ENCODE data around the gene WDR27. TPM values are rescaled to one million over a fixed set of nuclear protein-coding genes. Genes with fewer than 3 reads are reported as not detected.

The WDR27 gene
- total RNA-seq, 3 donors from 2014 or later (not counting 1 experiment from before 2014, with no cell fraction given), result 12.7 to 31.0 (median 25.3) TPM

DNA sequence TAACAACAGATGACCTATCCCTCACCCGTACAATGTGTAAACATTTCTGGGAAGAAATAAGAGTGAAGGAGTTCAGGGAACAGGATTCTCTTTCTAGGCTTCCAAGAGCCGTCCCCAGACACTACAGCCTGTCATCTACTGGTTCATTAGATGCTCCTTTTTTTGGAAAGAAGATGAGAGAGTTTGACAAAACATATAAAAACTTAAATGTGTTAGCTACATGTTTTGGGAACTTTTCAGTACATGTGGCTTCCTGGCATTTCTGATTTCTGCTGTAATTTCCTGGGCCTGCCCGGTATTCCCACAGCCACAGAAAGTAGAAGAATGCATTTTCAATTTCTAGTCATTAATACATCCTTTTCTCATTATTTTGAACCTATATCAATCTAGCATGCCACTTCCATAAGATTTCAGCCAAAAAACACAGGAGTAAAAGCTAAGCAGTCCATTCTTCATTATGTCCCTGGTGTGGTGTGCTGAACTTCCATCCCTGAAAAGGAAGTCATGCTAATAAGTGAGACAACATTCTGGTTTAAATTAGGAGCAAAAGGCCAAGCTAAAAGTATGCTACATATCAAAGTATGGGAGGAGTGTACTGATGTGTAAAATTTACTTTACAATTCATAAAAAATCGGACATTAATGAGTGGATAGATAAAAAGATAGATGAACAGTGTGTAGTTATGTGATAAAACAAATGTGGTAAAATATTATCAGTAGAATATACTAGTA lies 198.2 kb downstream of the WDR27 start:
- no peaks in the 10 kb centered on the region for H3K36me3 ChIP-seq (ENCODE audit: control insufficient read depth, insufficient read depth, low read length)
- no peaks in the 10 kb centered on the region for H3K4me1 Mint-ChIP-seq
- WGBS (ENCODE audit: insufficient coverage), result 93% methylated on average over 2 of the region's 4 CpGs
- no peaks in the 10 kb centered on the region for H3K9me3 ChIP-seq (ENCODE audit: control insufficient read depth, insufficient read depth, low read length)
- no peak overlapping the region for H3K4me3 Mint-ChIP-seq
- no peak for DNase-seq
- intact Hi-C loops (cut with micrococcal nuclease), result no loop called here
- H3K27ac Mint-ChIP-seq, result no peak overlapping the region
- no peak for TF ChIP-seq CTCF (IDR thresholded peaks at IDR 0.05)
- no peaks in the 10 kb centered on the region for H3K9me3 Mint-ChIP-seq
- no peaks in the 10 kb centered on the region for H3K27me3 ChIP-seq (ENCODE audit: control insufficient read depth, insufficient read depth, low read length)
- no peaks in the 10 kb centered on the region for H3K36me3 Mint-ChIP-seq
- H3K27me3 Mint-ChIP-seq (ENCODE audit: low read depth in 2 of 2), result no peaks in the 10 kb centered on the region
- no peak overlapping the region for H3K4me3 ChIP-seq (ENCODE audit: low read length)
- no peak for ATAC-seq
- H3K4me1 ChIP-seq (ENCODE audit: control insufficient read depth, insufficient read depth, low read length), result no peaks in the 10 kb centered on the region
- H3K27ac ChIP-seq (ENCODE audit: low read length), result no peak overlapping the region

- Mint-ChIP-seq H3K27me3 (ENCODE audit: low read depth in 2 of 2) (no peaks in the 10 kb centered on the region), H3K9me3 (no peaks in the 10 kb centered on the region), H3K36me3 (no peaks in the 10 kb centered on the region), H3K4me1 (no peaks in the 10 kb centered on the region), H3K4me3 (no peak overlapping the region), H3K27ac (no peak overlapping the region)
- DNase-seq (no peak), ATAC-seq (no peak)
- H3K4me1 ChIP-seq (ENCODE audit: control insufficient read depth, insufficient read depth, low read length), result no peaks in the 10 kb centered on the region
- 93% methylated on average over 22 of the region's 22 CpGs for WGBS (ENCODE audit: insufficient coverage)
- intact Hi-C loops (cut with micrococcal nuclease), result no loop called here
- H3K9me3 ChIP-seq (ENCODE audit: control insufficient read depth, insufficient read depth, low read length), result no peaks in the 10 kb centered on the region
- H3K27ac ChIP-seq (ENCODE audit: low read length), result no peak overlapping the region
- no peaks in the 10 kb centered on the region for H3K36me3 ChIP-seq (ENCODE audit: control insufficient read depth, insufficient read depth, low read length)
- TF ChIP-seq CTCF (IDR thresholded peaks at IDR 0.05), result no peak
- H3K4me3 ChIP-seq (ENCODE audit: low read length), result no peak overlapping the region
- H3K27me3 ChIP-seq (ENCODE audit: control insufficient read depth, insufficient read depth, low read length), result no peaks in the 10 kb centered on the region
Observed at GRCh38 chr6:169502445-169502844, 199.4 kb downstream of the WDR27 start.

GRCh38 chr6:169501777-169502313 lies 200.0 kb downstream of the WDR27 start:
- no peak overlapping the region for H3K4me3 Mint-ChIP-seq
- H3K36me3 Mint-ChIP-seq, result no peaks in the 10 kb centered on the region
- no peaks in the 10 kb centered on the region for H3K27me3 ChIP-seq (ENCODE audit: control insufficient read depth, insufficient read depth, low read length)
- intact Hi-C loops (cut with micrococcal nuclease), result no loop called here
- 97% methylated on average over 32 of the region's 32 CpGs for WGBS (ENCODE audit: insufficient coverage)
- H3K9me3 Mint-ChIP-seq, result no peaks in the 10 kb centered on the region
- no peaks in the 10 kb centered on the region for H3K36me3 ChIP-seq (ENCODE audit: control insufficient read depth, insufficient read depth, low read length)
- ATAC-seq (no peak), DNase-seq (no peak)
- no peaks in the 10 kb centered on the region for H3K27me3 Mint-ChIP-seq (ENCODE audit: low read depth in 2 of 2)
- H3K4me1 ChIP-seq (ENCODE audit: control insufficient read depth, insufficient read depth, low read length), result no peaks in the 10 kb centered on the region
- TF ChIP-seq CTCF (IDR thresholded peaks at IDR 0.05), result no peak
- H3K9me3 ChIP-seq (ENCODE audit: control insufficient read depth, insufficient read depth, low read length), result no peaks in the 10 kb centered on the region
- no peaks in the 10 kb centered on the region for H3K4me1 Mint-ChIP-seq
- no peak overlapping the region for H3K27ac Mint-ChIP-seq
- H3K27ac ChIP-seq (ENCODE audit: low read length), result no peak overlapping the region
- H3K4me3 ChIP-seq (ENCODE audit: low read length), result no peak overlapping the region

DNA sequence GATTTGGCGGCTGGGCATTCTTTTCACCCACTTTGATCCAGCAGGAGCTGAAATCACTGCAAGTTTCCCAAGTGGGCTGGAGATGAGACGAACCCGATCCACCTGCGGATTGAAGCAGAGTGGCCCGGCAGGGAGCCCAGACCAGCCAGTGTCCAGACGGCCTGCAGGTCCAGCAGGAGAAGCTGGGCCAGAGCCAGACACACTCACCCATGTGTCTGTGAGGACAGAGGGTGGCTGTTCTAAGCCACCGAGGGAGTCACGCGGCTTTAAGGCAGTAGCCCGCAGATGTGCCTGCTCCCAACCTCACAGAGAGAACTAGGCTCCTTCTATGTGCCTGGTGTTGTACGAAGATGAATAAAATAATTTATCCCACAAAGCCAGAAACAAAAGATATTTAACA lies 200.7 kb downstream of the WDR27 start:
- DNase-seq (no peak), ATAC-seq (no peak)
- Histone ChIP-seq H3K27me3 (ENCODE audit: control insufficient read depth, insufficient read depth, low read length) (no peaks in the 10 kb centered on the region), H3K36me3 (ENCODE audit: control insufficient read depth, insufficient read depth, low read length) (no peaks in the 10 kb centered on the region), H3K4me3 (ENCODE audit: low read length) (no peak overlapping the region), H3K9me3 (ENCODE audit: control insufficient read depth, insufficient read depth, low read length) (no peaks in the 10 kb centered on the region), H3K4me1 (ENCODE audit: control insufficient read depth, insufficient read depth, low read length) (no peaks in the 10 kb centered on the region), H3K27ac (ENCODE audit: low read length) (no peak overlapping the region)
- no peak overlapping the region for H3K27ac Mint-ChIP-seq
- H3K9me3 Mint-ChIP-seq, result no peaks in the 10 kb centered on the region
- H3K36me3 Mint-ChIP-seq, result no peaks in the 10 kb centered on the region
- H3K4me3 Mint-ChIP-seq, result no peak overlapping the region
- 95% methylated on average over 10 of the region's 11 CpGs for WGBS (ENCODE audit: insufficient coverage)
- intact Hi-C loops (cut with micrococcal nuclease), result no loop called here
- H3K27me3 Mint-ChIP-seq (ENCODE audit: low read depth in 2 of 2), result peaks cover under 1 to 5% of the 10 kb centered on the region in 2 donors
- H3K4me1 Mint-ChIP-seq, result no peaks in the 10 kb centered on the region
- TF ChIP-seq CTCF (IDR thresholded peaks at IDR 0.05), result no peak

All from natural killer cell (primary cell).